Astrocyte (in vitro differentiated cells and primary cell): ENCODE results near the gene ELMO1. TPM values are rescaled to one million over a fixed set of nuclear protein-coding genes. Genes with fewer than 3 reads are reported as not detected.

ENCODE experiments used
- DNase-seq: peaks from one replicate; pipeline ENCODE4 v3.0.0-alpha.2; 2010; ENCODE audit warnings: low read depth
- FAIRE-seq: peaks from 2 replicates; lab custom pipeline; 2011; peaks lifted over from hg19 to GRCh38; lab: Jason Lieb, UNC
- H2AFZ ChIP-seq: 2 replicates; pipeline ENCODE4 v1.6.0; 2012; ENCODE audit warnings: low read depth, low read length, inconsistent platforms
- H3K27ac ChIP-seq: 2 replicates; pipeline ENCODE4 v1.5.1; 2011; ENCODE audit warnings: low read depth, low read length, inconsistent platforms
- H3K27me3 ChIP-seq: 2 replicates; pipeline ENCODE4 v1.6.0; 2011; ENCODE audit warnings: low read length, inconsistent platforms; ENCODE audit not compliant: insufficient read depth
- H3K36me3 ChIP-seq: 2 replicates; pipeline ENCODE4 v1.5.1; 2011; ENCODE audit warnings: low read length, inconsistent platforms; ENCODE audit not compliant: insufficient read depth
- H3K4me1 ChIP-seq: 2 replicates; pipeline ENCODE4 v1.5.1; 2011; ENCODE audit warnings: low read length, inconsistent platforms; ENCODE audit not compliant: insufficient read depth
- H3K4me2 ChIP-seq: 2 replicates; pipeline ENCODE4 v1.6.0; 2012; ENCODE audit warnings: low read length, inconsistent platforms
- H3K4me3 ChIP-seq: 2 replicates; pipeline ENCODE4 v1.5.1; 2011; ENCODE audit warnings: low read depth, mild to moderate bottlenecking, low read length, inconsistent platforms; ENCODE audit not compliant: insufficient read depth
- H3K79me2 ChIP-seq: 2 replicates; pipeline ENCODE4 v1.6.0; 2012; ENCODE audit warnings: mild to moderate bottlenecking, low read length, inconsistent platforms; ENCODE audit not compliant: insufficient read depth
- H3K9ac ChIP-seq: 2 replicates; pipeline ENCODE4 v1.6.0; 2012; ENCODE audit warnings: mild to moderate bottlenecking, low read length, inconsistent platforms
- H3K9me3 ChIP-seq: 2 replicates; pipeline ENCODE4 v1.5.1; 2012; ENCODE audit warnings: low read depth, mild to moderate bottlenecking, low read length, inconsistent platforms; ENCODE audit not compliant: insufficient read depth
- H4K20me1 ChIP-seq: 2 replicates; pipeline ENCODE4 v1.6.0; 2012; ENCODE audit warnings: low read length, inconsistent platforms; ENCODE audit not compliant: insufficient read depth
- H3K27ac Mint-ChIP-seq: one replicate; pipeline ENCODE4 v1.8.0; 2021; ENCODE audit warnings: mild to moderate bottlenecking, mixed read lengths; ENCODE audit not compliant: unreplicated experiment
- H3K27me3 Mint-ChIP-seq: one replicate; pipeline ENCODE4 v1.8.0; 2021; ENCODE audit warnings: low read depth, mixed read lengths; ENCODE audit not compliant: unreplicated experiment
- H3K36me3 Mint-ChIP-seq: one replicate; pipeline ENCODE4 v1.8.0; 2021; ENCODE audit warnings: low read depth, mixed read lengths; ENCODE audit not compliant: unreplicated experiment
- H3K4me1 Mint-ChIP-seq: one replicate; pipeline ENCODE4 v1.8.0; 2021; ENCODE audit warnings: low read depth, mixed read lengths; ENCODE audit not compliant: unreplicated experiment
- H3K4me3 Mint-ChIP-seq: one replicate; pipeline ENCODE4 v1.8.0; 2021; ENCODE audit warnings: mild to moderate bottlenecking, moderate library complexity, mixed read lengths; ENCODE audit not compliant: unreplicated experiment
- H3K9me3 Mint-ChIP-seq: one replicate; pipeline ENCODE4 v1.8.0; 2021; ENCODE audit warnings: mild to moderate bottlenecking, mixed read lengths; ENCODE audit not compliant: unreplicated experiment
- CTCF ChIP-seq: IDR thresholded peaks from 2 replicates; pipeline ENCODE4 v1.5.1; 2011; ENCODE audit warnings: low read depth, mild to moderate bottlenecking, inconsistent platforms, low read length, moderate library complexity; ENCODE audit not compliant: insufficient read depth
- EZH2 ChIP-seq: IDR thresholded peaks from 2 replicates; pipeline ENCODE4 v1.6.1; 2012; ENCODE audit warnings: mild to moderate bottlenecking, low read length, inconsistent platforms; ENCODE audit not compliant: insufficient read depth
- total RNA-seq: library from RNA; stranded (reverse); gene quantifications from 2 replicates; pipeline ENCODE4 v1.2.1, GENCODE V29; 2021

ELMO1 gene
- total RNA-seq, 1 donor from 2014 or later = 20.4 TPM

GRCh38 chr7:37081436-37081835 is 367.2 kb downstream of the ELMO1 start:
- H3K79me2 ChIP-seq = no peaks in the 10 kb centered on the region
- no peak for FAIRE-seq
- no peaks in the 10 kb centered on the region for H3K27me3 Mint-ChIP-seq

GRCh38 chr7:37079420-37079819 is 369.2 kb downstream of the ELMO1 start:
- TF ChIP-seq EZH2 = no peak
- no peaks in the 10 kb centered on the region for H3K27me3 ChIP-seq
- no peak overlapping the region for H3K9ac ChIP-seq
- Mint-ChIP-seq H3K36me3 (no peaks in the 10 kb centered on the region), H3K27me3 (no peaks in the 10 kb centered on the region), H3K4me3 (no peak overlapping the region), H3K27ac (no peak overlapping the region), H3K9me3 (no peaks in the 10 kb centered on the region), H3K4me1 (peaks cover 6% of the 10 kb centered on the region)
- no peaks in the 10 kb centered on the region for H4K20me1 ChIP-seq
- H3K4me1 ChIP-seq = no peaks in the 10 kb centered on the region
- no peaks in the 10 kb centered on the region for H3K79me2 ChIP-seq
- DNase-seq (no peak), FAIRE-seq (no peak)
- H3K4me3 ChIP-seq = no peak overlapping the region
- no peak overlapping the region for H3K4me2 ChIP-seq
- H3K27ac ChIP-seq = no peak overlapping the region
- no peaks in the 10 kb centered on the region for H3K9me3 ChIP-seq
- H2AFZ ChIP-seq = no peak overlapping the region
- H3K36me3 ChIP-seq = no peaks in the 10 kb centered on the region

More at GRCh38 chr7:37081436-37081835, 367.2 kb downstream of the ELMO1 start:
- no peak overlapping the region for H3K4me3 Mint-ChIP-seq
- no peaks in the 10 kb centered on the region for H3K36me3 Mint-ChIP-seq
- no peak for TF ChIP-seq CTCF
- TF ChIP-seq EZH2 = no peak
- Histone ChIP-seq H3K4me3 (no peak overlapping the region), H3K36me3 (no peaks in the 10 kb centered on the region), H3K9ac (no peak overlapping the region), H4K20me1 (no peaks in the 10 kb centered on the region), H3K27me3 (no peaks in the 10 kb centered on the region), H3K4me2 (no peak overlapping the region), H3K27ac (no peak overlapping the region), H2AFZ (no peak overlapping the region), H3K4me1 (no peaks in the 10 kb centered on the region), H3K9me3 (no peaks in the 10 kb centered on the region)
- no peak for DNase-seq
- no peak overlapping the region for H3K27ac Mint-ChIP-seq
- no peaks in the 10 kb centered on the region for H3K9me3 Mint-ChIP-seq
- peaks cover 6% of the 10 kb centered on the region for H3K4me1 Mint-ChIP-seq

- no peaks in the 10 kb centered on the region for H3K27me3 Mint-ChIP-seq
- FAIRE-seq (no peak), DNase-seq (no peak)
- H3K79me2 ChIP-seq = no peaks in the 10 kb centered on the region
- H2AFZ ChIP-seq = no peak overlapping the region
- TF ChIP-seq EZH2 (no peak), CTCF (no peak)
- no peaks in the 10 kb centered on the region for H3K4me1 Mint-ChIP-seq
- H3K36me3 Mint-ChIP-seq = no peaks in the 10 kb centered on the region
- no peaks in the 10 kb centered on the region for H3K27me3 ChIP-seq
- H3K9me3 ChIP-seq = no peaks in the 10 kb centered on the region
- no peaks in the 10 kb centered on the region for H4K20me1 ChIP-seq
- no peak overlapping the region for H3K4me2 ChIP-seq
- no peak overlapping the region for H3K9ac ChIP-seq
- no peaks in the 10 kb centered on the region for H3K9me3 Mint-ChIP-seq
- H3K4me3 ChIP-seq = no peak overlapping the region
- no peak overlapping the region for H3K4me3 Mint-ChIP-seq
- no peak overlapping the region for H3K27ac ChIP-seq
- H3K4me1 ChIP-seq = no peaks in the 10 kb centered on the region
- H3K36me3 ChIP-seq = no peaks in the 10 kb centered on the region
- H3K27ac Mint-ChIP-seq = no peak overlapping the region
These were observed 372.0 kb downstream of the ELMO1 start for GRCh38 chr7:37076668-37077067.
